GM12874 (cell line): ENCODE results near the gene SOX10.

Experiments used
- TF ChIP-seq, protein P1 (sequence below): IDR thresholded peaks from 2 replicates; pipeline ENCODE4 v1.5.1; 2011; ENCODE audit warnings: low read depth, mild to moderate bottlenecking, control low read depth, low read length, moderate library complexity; ENCODE audit not compliant: insufficient read depth

The SOX10 gene

DNA sequence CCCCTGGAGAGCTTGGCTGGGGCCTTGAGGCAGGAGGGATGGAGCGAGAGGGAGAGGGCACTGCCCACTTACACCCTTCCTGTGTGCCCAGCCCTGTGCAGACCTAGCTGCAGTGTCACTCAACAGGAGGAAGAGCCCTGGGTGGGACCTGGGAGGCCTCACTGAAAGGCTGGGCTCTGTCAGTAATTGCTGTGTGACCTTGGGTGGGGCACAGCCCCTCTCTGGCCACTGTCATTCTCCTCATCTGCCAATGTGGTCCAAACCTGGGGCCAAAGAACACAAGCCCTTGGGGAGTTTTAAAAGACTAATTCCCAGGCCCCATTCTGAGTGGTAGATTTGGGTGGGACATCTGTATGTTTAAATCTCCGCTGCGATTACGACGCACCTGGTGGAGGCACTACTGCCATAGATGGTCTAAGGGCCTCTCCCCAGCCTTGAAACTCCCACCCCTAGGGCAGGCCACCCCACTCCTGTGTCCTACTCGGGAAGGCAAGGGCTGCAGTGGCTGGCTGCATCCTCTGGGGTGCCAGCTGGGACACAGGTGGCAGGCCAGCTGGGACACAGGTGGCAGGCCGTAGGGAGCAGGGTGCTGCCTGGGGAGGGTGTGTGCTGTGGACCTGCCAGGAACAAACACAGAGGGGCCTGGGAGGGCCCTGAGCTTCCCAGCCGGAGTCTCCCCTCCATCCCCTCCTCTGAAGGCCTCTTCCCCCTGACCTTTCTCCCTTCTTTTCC is 12.3 kb upstream of the SOX10 start:
- TF ChIP-seq, protein P1, sequence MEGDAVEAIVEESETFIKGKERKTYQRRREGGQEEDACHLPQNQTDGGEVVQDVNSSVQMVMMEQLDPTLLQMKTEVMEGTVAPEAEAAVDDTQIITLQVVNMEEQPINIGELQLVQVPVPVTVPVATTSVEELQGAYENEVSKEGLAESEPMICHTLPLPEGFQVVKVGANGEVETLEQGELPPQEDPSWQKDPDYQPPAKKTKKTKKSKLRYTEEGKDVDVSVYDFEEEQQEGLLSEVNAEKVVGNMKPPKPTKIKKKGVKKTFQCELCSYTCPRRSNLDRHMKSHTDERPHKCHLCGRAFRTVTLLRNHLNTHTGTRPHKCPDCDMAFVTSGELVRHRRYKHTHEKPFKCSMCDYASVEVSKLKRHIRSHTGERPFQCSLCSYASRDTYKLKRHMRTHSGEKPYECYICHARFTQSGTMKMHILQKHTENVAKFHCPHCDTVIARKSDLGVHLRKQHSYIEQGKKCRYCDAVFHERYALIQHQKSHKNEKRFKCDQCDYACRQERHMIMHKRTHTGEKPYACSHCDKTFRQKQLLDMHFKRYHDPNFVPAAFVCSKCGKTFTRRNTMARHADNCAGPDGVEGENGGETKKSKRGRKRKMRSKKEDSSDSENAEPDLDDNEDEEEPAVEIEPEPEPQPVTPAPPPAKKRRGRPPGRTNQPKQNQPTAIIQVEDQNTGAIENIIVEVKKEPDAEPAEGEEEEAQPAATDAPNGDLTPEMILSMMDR = no peak; the same call in 1 of the 2 replicates

DNA sequence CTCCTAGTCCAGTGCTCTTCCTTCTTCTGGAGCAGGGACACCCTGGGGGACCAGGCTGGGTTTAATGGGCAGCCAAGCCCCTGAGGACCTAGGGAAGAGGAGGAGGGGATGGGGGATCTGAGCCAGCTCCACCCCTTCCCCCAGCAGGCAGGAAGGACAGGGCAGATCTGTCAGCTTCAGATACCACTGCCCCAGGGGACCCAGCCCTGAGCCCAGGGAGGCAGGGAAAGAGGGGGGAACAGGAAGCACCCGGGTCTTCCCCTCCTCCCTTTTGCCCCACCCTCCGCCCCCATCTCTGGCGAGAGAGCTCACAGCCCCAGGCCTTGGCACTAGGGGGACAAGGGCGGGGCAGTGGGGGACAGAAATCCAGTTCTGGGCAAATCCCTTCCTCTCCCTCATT is 11.7 kb upstream of the SOX10 start:
- TF ChIP-seq, protein P1 = no peak

DNA sequence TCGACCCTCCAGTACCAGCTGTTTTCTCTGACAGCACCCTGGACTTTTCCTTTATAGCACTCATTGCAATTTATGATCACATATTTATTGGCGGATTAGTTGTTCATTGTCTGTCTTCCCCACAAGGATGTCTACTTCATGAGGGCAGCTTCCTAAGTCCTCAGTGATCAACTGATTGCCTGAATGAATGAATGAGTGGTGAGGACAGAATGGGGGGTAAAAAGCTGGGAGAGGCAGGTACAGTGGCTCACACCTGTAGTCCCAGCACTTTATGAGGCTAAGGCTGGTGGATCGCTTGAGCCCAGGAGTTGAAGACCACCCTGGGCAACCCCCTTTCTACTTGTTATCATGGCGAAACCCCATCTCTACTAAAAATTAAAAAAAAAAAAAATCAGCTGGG is 11.1 kb upstream of the SOX10 start:
- TF ChIP-seq, protein P1 = no peak

GRCh38 chr22:37994982-37995381 is 10.6 kb upstream of the SOX10 start:
- TF ChIP-seq, protein P1 = no peak

DNA sequence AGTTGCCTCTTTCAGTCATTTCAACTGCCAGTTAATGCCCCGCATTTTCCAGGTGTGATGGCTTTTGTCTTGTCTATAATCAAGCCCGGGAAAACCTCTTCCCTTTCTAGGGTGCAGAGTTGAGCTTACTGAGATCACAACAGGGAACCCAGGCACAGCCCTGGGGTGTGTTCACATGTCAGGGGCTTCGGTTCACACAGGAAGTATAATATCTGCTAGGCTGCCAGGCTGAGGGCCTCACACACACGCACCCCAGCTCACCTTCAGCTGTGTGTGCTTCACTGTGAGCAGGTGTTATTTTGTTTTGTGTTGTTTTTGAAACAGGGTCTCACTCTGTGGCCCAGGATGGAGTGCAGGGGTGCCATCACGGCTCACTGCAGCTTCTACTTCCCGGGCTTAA is 9.7 kb upstream of the SOX10 start:
- TF ChIP-seq, protein P1 = no peak

GRCh38 chr22:37991731-37992442 is 7.5 kb upstream of the SOX10 start:
- TF ChIP-seq, protein P1 = no peak

DNA sequence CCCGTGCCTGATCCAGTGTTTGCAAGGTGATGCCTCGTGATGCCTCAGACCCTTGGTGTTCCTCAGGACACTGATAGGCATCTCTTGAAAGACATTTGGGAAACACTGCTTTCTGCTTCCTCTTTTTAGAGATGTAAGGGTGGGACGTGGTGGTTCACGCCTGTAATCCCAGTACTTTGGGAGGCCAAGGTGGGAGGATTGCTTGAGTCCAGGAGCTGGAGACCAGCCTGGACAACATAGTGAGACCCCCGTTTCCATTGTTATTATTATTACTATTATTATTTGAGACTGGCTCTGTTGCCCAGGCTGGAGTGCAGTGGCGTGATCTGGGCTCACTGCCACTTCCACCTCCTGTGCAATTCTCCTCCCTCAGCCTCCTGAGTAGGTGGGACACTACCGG is 6.5 kb upstream of the SOX10 start:
- TF ChIP-seq, protein P1 = no peak
